Stimulated activated CD4-positive, alpha-beta T cell treated with anti-CD3 and anti-CD28 coated beads, Interleukin-15, amount 100 ng/mL, for 48 hours (primary cell): ENCODE results near the gene CCDC57.

Source experiments
- DNase-seq, 2 donors: peaks; one replicate each; pipeline ENCODE4 v3.0.0-alpha.2; 2020; ENCODE audit warnings: low read depth in 2 of 2

Gene CCDC57

GRCh38 chr17:82235056-82235774 lies 22.6 kb upstream of the CCDC57 start:
- no peak for DNase-seq

GRCh38 chr17:82234211-82235055 lies 21.8 kb upstream of the CCDC57 start:
- no peak for DNase-seq

- no peak for DNase-seq
These were observed 20.5 kb upstream of the CCDC57 start for GRCh38 chr17:82232876-82233785.

GRCh38 chr17:82232322-82232820 lies 19.7 kb upstream of the CCDC57 start:
- no peak for DNase-seq

- no peak for DNase-seq
These were observed 19.1 kb upstream of the CCDC57 start for GRCh38 chr17:82231562-82232321.

GRCh38 chr17:82231312-82231561 lies 18.6 kb upstream of the CCDC57 start:
- DNase-seq: no peak

- peak in 1 of 2 donors; percentile 67 for DNase-seq
These were observed 18.1 kb upstream of the CCDC57 start for GRCh38 chr17:82230609-82231311.

- DNase-seq: no peak
These were observed 17.3 kb upstream of the CCDC57 start for GRCh38 chr17:82229698-82230608.

- DNase-seq: peak in 1 of 2 donors; percentile 59
These were observed 16.4 kb upstream of the CCDC57 start, which contains the start of gene SLC16A3 for GRCh38 chr17:82228842-82229697. SLC16A3 (plus strand) TSS chr17:82229042; CDS start chr17:82236009, 6,967 bp downstream.

GRCh38 chr17:82228278-82228841 lies 15.7 kb upstream of the CCDC57 start:
- peak in 1 of 2 donors; percentile 56 for DNase-seq

GRCh38 chr17:82227629-82228277 lies 15.1 kb upstream of the CCDC57 start:
- DNase-seq: no peak

GRCh38 chr17:82226809-82227628 lies 14.4 kb upstream of the CCDC57 start:
- no peak for DNase-seq

- no peak for DNase-seq
These were observed 13.6 kb upstream of the CCDC57 start for GRCh38 chr17:82226146-82226808.

- no peak for DNase-seq
These were observed 12.9 kb upstream of the CCDC57 start for GRCh38 chr17:82225368-82226029.

- DNase-seq: no peak
These were observed 12.0 kb upstream of the CCDC57 start for GRCh38 chr17:82224666-82225065.

GRCh38 chr17:82223517-82223916 lies 10.9 kb upstream of the CCDC57 start:
- DNase-seq: no peak
